Tibial nerve (tissue), 4 donors: ENCODE measurements around the gene CASQ1. TPM values are rescaled to one million over a fixed set of nuclear protein-coding genes. Genes with fewer than 3 reads are reported as not detected.

Experiments
- DNase-seq, 2 donors: peaks; one replicate each; pipeline ENCODE4 v3.0.0-alpha.2; 2019; ENCODE audit warnings: low spot score in 2 of 2
- H3K27ac ChIP-seq, 4 donors: fragments of 200-600 bp; sonication (generic) in 3 of 4; one replicate each; pipeline ENCODE4 v1.5.1; 2017 to 2019; ENCODE audit warnings: mild to moderate bottlenecking in 1 of 4
- H3K27me3 ChIP-seq, 2 donors: fragments of 200-600 bp; sonication (generic) in 1 of 2; one replicate each; pipeline versions ENCODE4 v1.5.1 to v1.6.0; 2017 to 2019
- H3K36me3 ChIP-seq, 3 donors: fragments of 200-600 bp; sonication (generic); one replicate each; pipeline ENCODE4 v1.5.1; 2018 to 2019
- H3K4me1 ChIP-seq, 4 donors: fragments of 200-600 bp; sonication (generic) in 3 of 4; one replicate each; pipeline ENCODE4 v1.5.1; 2017 to 2019
- H3K4me3 ChIP-seq, 4 donors: fragments of 200-600 bp; sonication (generic) in 3 of 4; one replicate each; pipeline ENCODE4 v1.5.1; 2017 to 2019; ENCODE audit warnings: mild to moderate bottlenecking in 1 of 4, moderate library complexity in 1 of 4
- H3K9me3 ChIP-seq, 4 donors: fragments of 200-600 bp; sonication (generic) in 3 of 4; one replicate each; pipeline ENCODE4 v1.5.1; 2017 to 2019
- EP300 ChIP-seq, 2 donors: sonication (generic); formaldehyde crosslinking; IDR thresholded peaks; one replicate each; pipeline ENCODE4 v1.6.1; 2017; ENCODE audit warnings: antibody characterized with exemption in 2 of 2, mild to moderate bottlenecking in 1 of 2
- POLR2A ChIP-seq, 2 donors: fragments of 450-650 bp; IDR thresholded peaks; one replicate each; pipeline ENCODE4 v1.6.1; 2017; ENCODE audit warnings: antibody characterized with exemption in 2 of 2, mild to moderate bottlenecking in 2 of 2, moderate library complexity in 2 of 2
- WGBS, 2 donors: methylation state at CpG; one replicate each; pipeline ENCODE4 v1.1.5; 2018; 5-methylcytosine and 5-hydroxymethylcytosine counted together
- total RNA-seq, 4 donors: library from RNA; depleted of rRNA; stranded (reverse); fragments of >200 nt; gene quantifications; one replicate each; pipeline ENCODE4 v1.1.0, GENCODE V29; 2016
- TF ChIP-seq, protein P1 (sequence below), 5 experiments: fragments of 200-600 bp in 3 of 5; fragments of 450-650 bp in 2 of 5; sonication (generic) in 3 of 5; IDR thresholded peaks; one replicate each; pipeline ENCODE4 v1.5.1; 2016 to 2019; ENCODE audit warnings: antibody characterized with exemption in 5 of 5, mild to moderate bottlenecking in 3 of 5, moderate library complexity in 2 of 5

Gene CASQ1
- total RNA-seq, 4 donors from 2014 or later: 0.98 to 1.7 TPM; not detected in 2

GRCh38 chr1:160228431-160228830 is 38.1 kb downstream of the CASQ1 start:
- H3K36me3 ChIP-seq: peaks cover 3 to 97% (median 19%) of the 10 kb centered on the region in 3 donors
- TF ChIP-seq POLR2A (IDR thresholded peaks at IDR 0.05) (no peak), EP300 (IDR thresholded peaks at IDR 0.05) (no peak)
- TF ChIP-seq, protein P1, sequence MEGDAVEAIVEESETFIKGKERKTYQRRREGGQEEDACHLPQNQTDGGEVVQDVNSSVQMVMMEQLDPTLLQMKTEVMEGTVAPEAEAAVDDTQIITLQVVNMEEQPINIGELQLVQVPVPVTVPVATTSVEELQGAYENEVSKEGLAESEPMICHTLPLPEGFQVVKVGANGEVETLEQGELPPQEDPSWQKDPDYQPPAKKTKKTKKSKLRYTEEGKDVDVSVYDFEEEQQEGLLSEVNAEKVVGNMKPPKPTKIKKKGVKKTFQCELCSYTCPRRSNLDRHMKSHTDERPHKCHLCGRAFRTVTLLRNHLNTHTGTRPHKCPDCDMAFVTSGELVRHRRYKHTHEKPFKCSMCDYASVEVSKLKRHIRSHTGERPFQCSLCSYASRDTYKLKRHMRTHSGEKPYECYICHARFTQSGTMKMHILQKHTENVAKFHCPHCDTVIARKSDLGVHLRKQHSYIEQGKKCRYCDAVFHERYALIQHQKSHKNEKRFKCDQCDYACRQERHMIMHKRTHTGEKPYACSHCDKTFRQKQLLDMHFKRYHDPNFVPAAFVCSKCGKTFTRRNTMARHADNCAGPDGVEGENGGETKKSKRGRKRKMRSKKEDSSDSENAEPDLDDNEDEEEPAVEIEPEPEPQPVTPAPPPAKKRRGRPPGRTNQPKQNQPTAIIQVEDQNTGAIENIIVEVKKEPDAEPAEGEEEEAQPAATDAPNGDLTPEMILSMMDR (IDR thresholded peaks at IDR 0.05): no peak
- H3K4me1 ChIP-seq: no peaks in the 10 kb centered on the region
- H3K4me3 ChIP-seq: no peak overlapping the region
- no peaks in the 10 kb centered on the region for H3K27me3 ChIP-seq
- no peaks in the 10 kb centered on the region for H3K9me3 ChIP-seq
- H3K27ac ChIP-seq: no peak overlapping the region
- no peak for DNase-seq

- H3K27me3 ChIP-seq: no peaks in the 10 kb centered on the region
- DNase-seq: no peak
- H3K4me3 ChIP-seq: no peak overlapping the region
- no peaks in the 10 kb centered on the region for H3K9me3 ChIP-seq
- no peak overlapping the region for H3K27ac ChIP-seq
- H3K4me1 ChIP-seq: no peaks in the 10 kb centered on the region
- TF ChIP-seq, protein P1 (IDR thresholded peaks at IDR 0.05): no peak
- no peak for TF ChIP-seq EP300 (IDR thresholded peaks at IDR 0.05)
- TF ChIP-seq POLR2A (IDR thresholded peaks at IDR 0.05): no peak
- H3K36me3 ChIP-seq: peaks cover 2 to 92% (median 7%) of the 10 kb centered on the region in 3 donors
These were observed 42.5 kb downstream of the CASQ1 start for GRCh38 chr1:160232911-160233310.

DNA sequence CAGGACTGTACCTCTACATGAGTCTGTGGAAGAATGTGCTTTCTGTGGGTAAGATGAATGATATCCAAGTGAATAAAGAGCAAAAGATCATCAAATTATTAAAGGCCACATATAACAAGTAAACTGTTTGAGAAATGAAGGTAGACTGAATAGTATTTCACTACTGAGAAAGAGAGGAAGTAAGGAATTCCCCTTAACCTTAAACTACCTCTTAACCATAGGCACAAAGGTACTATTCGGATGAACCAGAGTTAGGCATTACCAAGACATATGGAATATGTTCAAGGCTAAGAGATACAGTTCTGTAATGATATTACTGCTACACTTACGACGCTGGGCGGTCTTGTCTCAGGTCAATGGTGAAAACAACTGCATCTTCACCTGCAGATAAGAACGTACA is 46.4 kb downstream of the CASQ1 start:
- no peaks in the 10 kb centered on the region for H3K27me3 ChIP-seq
- H3K4me3 ChIP-seq: no peak overlapping the region
- no peaks in the 10 kb centered on the region for H3K4me1 ChIP-seq
- H3K9me3 ChIP-seq: no peaks in the 10 kb centered on the region
- H3K27ac ChIP-seq: no peak overlapping the region
- TF ChIP-seq EP300 (IDR thresholded peaks at IDR 0.05) (no peak), POLR2A (IDR thresholded peaks at IDR 0.05) (no peak)
- TF ChIP-seq, protein P1 (IDR thresholded peaks at IDR 0.05): no peak
- WGBS, 2 donors: 87 to 92% methylated on average over 5 of the region's 5 CpGs
- no peak for DNase-seq
- H3K36me3 ChIP-seq: peaks cover 2 to 92% (median 19%) of the 10 kb centered on the region in 3 donors

- H3K27ac ChIP-seq: no peak overlapping the region
- no peaks in the 10 kb centered on the region for H3K9me3 ChIP-seq
- DNase-seq: no peak
- H3K36me3 ChIP-seq: peaks cover 2 to 91% (median 19%) of the 10 kb centered on the region in 3 donors
- TF ChIP-seq POLR2A (IDR thresholded peaks at IDR 0.05) (no peak), EP300 (IDR thresholded peaks at IDR 0.05) (no peak)
- TF ChIP-seq, protein P1 (IDR thresholded peaks at IDR 0.05): no peak
- no peaks in the 10 kb centered on the region for H3K27me3 ChIP-seq
- H3K4me3 ChIP-seq: no peak overlapping the region
- WGBS, 2 donors: 91 to 100% methylated on average over 2 of the region's 2 CpGs
- no peaks in the 10 kb centered on the region for H3K4me1 ChIP-seq
These were observed 47.2 kb downstream of the CASQ1 start for GRCh38 chr1:160237558-160237957.

GRCh38 chr1:160238408-160238807 is 48.0 kb downstream of the CASQ1 start:
- TF ChIP-seq, protein P1 (IDR thresholded peaks at IDR 0.05): no peak
- TF ChIP-seq EP300 (IDR thresholded peaks at IDR 0.05) (no peak), POLR2A (IDR thresholded peaks at IDR 0.05) (no peak)
- Histone ChIP-seq H3K9me3 (no peaks in the 10 kb centered on the region), H3K4me1 (no peaks in the 10 kb centered on the region), H3K27ac (no peak overlapping the region), H3K27me3 (no peaks in the 10 kb centered on the region), H3K4me3 (no peak overlapping the region), H3K36me3 (peaks cover 2 to 93% (median 19%) of the 10 kb centered on the region in 3 donors)
- WGBS, 2 donors: 91 to 94% methylated on average over 5 of the region's 5 CpGs
- no peak for DNase-seq
